Ovary (tissue), 9 donors: ENCODE measurements around the gene CFAP61. TPM values are rescaled to one million over a fixed set of nuclear protein-coding genes. Genes with fewer than 3 reads are reported as not detected.

ENCODE experiments used
- DNase-seq, 5 donors: peaks; one replicate each; pipeline ENCODE4 v3.0.0-alpha.2; 2019 to 2020
- H3K27ac ChIP-seq, 2 donors: fragments of 200-600 bp; one replicate each; pipeline versions ENCODE4 v1.5.1 to v1.8.0; 2019 to 2022
- H3K27me3 ChIP-seq: fragments of 200-600 bp; one replicate; pipeline ENCODE4 v1.8.0; 2022
- H3K36me3 ChIP-seq: fragments of 200-600 bp; sonication (generic); one replicate; pipeline ENCODE4 v1.5.1; 2019
- H3K4me1 ChIP-seq: one replicate; pipeline ENCODE4 v1.8.1; 2013; ENCODE audit warnings: mild to moderate bottlenecking, moderate library complexity; ENCODE audit not compliant: insufficient read depth
- H3K4me3 ChIP-seq: fragments of 200-600 bp; sonication (generic); one replicate; pipeline ENCODE4 v1.5.1; 2017
- H3K9me3 ChIP-seq, 2 donors: fragments of 200-600 bp in 1 of 2; sonication (generic) in 1 of 2; one replicate each; pipeline versions ENCODE4 v1.5.1 to v1.8.1; 2013 to 2019; ENCODE audit warnings: mild to moderate bottlenecking in 1 of 2, moderate library complexity in 1 of 2
- EP300 ChIP-seq: sonication (generic); formaldehyde crosslinking; IDR thresholded peaks from one replicate; pipeline ENCODE4 v1.6.1; 2017; ENCODE audit warnings: antibody characterized with exemption
- POLR2A ChIP-seq: fragments of 450-650 bp; IDR thresholded peaks from one replicate; pipeline ENCODE4 v1.6.1; 2017; ENCODE audit warnings: antibody characterized with exemption, mild to moderate bottlenecking, moderate library complexity
- WGBS, 3 donors: extraction: QIAGEN DNeasy Blood & Tissue Kit in 1 of 3; methylation state at CpG; one replicate each; pipeline versions ENCODE4 v1.1.5 to v1.1.7; 2013 to 2017; 5-methylcytosine and 5-hydroxymethylcytosine counted together
- intact Hi-C, 4 donors: fragments of 100-400 bp; cut with DNase I; formaldehyde crosslinking; loops; one replicate each; pipeline versions ENCODE4 v1.11.0 to v1.15.1; 2022 to 2023
- polyA plus RNA-seq, 2 donors: library from polyadenylated mRNA; stranded (reverse); fragments of 200-250 nt in 1 of 2; fragments of 350-450 nt in 1 of 2; fragmentation: Illumina TruSeq in 1 of 2; extraction: RNeasy Lipid Tissue Mini Kit (QIAGEN cat#74804) in 1 of 2; gene quantifications; one replicate each; pipeline ENCODE4 v1.2.3, GENCODE V29; 2013 to 2014
- total RNA-seq, 7 donors: library from RNA; depleted of rRNA in 2 of 7; stranded (reverse); fragments of >200 nt in 2 of 7; fragmentation: NEBNext Ultra II Directional in 3 of 7; extraction: Animal tissue kit (Norgen Biotek cat#: 25700) in 3 of 7; gene quantifications; one replicate each; pipeline versions ENCODE4 v1.1.0 to v1.2.4, GENCODE V29; 2016 to 2023
- TF ChIP-seq, protein P1 (sequence below), 3 donors: fragments of 450-650 bp in 2 of 3; fragments of 200-600 bp in 1 of 3; IDR thresholded peaks; one replicate each; pipeline versions ENCODE4 v1.5.1 to v1.8.0; 2016 to 2022; ENCODE audit warnings: antibody characterized with exemption in 3 of 3, mild to moderate bottlenecking in 1 of 3
- donor health status: DM: no; HTN: no; CAD: no; lungs with moderate emphysema.
- donor health status: DM: no; HTN: no; CAD: no.
- donor health status: Bipolar disorder and iron deficiency.
- donor health status: DM: yes; HTN: yes; CAD: no.
- donor health status: DM: no; HTN: no; CAD: no.
- donor health status: DM: yes; HTN: yes; CAD: no.

CFAP61 gene
- total and polyA plus RNA-seq, 9 donors: 0.12 to 13.1 (median 0.96) TPM; not detected in 1

DNA sequence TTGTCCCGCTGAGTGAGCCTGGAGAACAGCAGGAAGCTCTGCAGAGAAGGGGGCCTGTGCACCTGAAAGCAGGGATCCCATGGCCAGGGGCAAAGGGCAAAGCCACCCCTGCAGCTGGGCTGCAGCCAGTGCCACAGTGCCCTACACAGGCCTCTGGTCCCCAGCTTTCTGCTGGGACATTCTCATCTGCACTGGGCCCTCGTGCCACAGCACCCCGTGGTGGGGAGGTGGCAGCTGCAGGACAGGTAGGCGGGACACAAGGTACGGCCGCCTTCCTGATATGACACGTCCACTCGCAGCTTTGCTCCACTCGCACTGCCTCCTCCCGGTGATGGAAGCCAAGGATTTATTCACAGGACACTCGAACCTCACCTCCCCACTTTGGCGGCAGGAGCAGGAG, 342.8 kb downstream of the CFAP61 start:
- intact Hi-C loops: no loop called here
- Histone ChIP-seq H3K27me3 (no peaks in the 10 kb centered on the region), H3K4me3 (no peak overlapping the region), H3K27ac (no peak overlapping the region), H3K4me1 (no peaks in the 10 kb centered on the region), H3K36me3 (no peaks in the 10 kb centered on the region), H3K9me3 (no peaks in the 10 kb centered on the region)
- no peak for TF ChIP-seq EP300
- TF ChIP-seq POLR2A: no peak
- TF ChIP-seq, protein P1, sequence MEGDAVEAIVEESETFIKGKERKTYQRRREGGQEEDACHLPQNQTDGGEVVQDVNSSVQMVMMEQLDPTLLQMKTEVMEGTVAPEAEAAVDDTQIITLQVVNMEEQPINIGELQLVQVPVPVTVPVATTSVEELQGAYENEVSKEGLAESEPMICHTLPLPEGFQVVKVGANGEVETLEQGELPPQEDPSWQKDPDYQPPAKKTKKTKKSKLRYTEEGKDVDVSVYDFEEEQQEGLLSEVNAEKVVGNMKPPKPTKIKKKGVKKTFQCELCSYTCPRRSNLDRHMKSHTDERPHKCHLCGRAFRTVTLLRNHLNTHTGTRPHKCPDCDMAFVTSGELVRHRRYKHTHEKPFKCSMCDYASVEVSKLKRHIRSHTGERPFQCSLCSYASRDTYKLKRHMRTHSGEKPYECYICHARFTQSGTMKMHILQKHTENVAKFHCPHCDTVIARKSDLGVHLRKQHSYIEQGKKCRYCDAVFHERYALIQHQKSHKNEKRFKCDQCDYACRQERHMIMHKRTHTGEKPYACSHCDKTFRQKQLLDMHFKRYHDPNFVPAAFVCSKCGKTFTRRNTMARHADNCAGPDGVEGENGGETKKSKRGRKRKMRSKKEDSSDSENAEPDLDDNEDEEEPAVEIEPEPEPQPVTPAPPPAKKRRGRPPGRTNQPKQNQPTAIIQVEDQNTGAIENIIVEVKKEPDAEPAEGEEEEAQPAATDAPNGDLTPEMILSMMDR (IDR thresholded peaks at IDR 0.05): no peak
- DNase-seq: no peak
- WGBS, 3 donors: 95% methylated on average over 12 of the region's 12 CpGs

DNA sequence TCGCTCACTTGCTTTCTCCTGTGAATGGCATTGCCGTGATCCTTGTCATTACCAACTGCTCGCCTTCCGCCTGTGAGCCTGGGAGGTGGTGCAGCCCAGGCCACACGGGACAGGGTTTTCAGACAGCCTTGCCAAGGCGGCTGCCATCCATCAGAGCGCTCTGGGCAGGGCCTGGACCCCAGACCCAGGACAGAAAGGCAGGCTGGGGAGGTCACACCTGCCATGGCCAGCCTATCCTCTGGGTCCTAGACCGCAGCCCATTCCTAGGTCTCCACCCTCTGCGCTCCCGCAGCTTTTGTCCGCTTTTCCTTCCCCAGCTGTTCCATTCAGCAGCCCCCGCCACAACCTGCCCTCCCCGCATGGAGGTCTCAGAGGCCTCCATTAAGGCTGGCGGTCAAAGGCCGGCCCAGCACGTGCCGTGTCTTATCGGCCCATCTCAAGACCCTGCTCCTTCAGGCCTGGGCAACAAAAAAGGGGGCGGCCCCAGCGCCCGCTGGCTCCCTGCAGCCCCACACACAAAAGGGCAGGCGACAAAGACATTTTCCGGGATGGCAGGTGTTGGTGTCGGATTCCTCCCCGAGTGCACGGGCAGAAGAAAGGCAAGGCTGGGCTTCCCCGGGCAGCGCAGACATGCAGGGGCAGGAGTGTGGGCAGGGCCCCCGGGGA, 343.7 kb downstream of the CFAP61 start:
- intact Hi-C loops: no loop called here
- Histone ChIP-seq H3K4me3 (no peak overlapping the region), H3K36me3 (no peaks in the 10 kb centered on the region), H3K27ac (no peak overlapping the region), H3K9me3 (no peaks in the 10 kb centered on the region), H3K4me1 (no peaks in the 10 kb centered on the region), H3K27me3 (no peaks in the 10 kb centered on the region)
- DNase-seq: no peak
- WGBS, 3 donors: 90 to 93% (median 91%) methylated on average over 29 of the region's 29 CpGs
- TF ChIP-seq POLR2A (no peak), EP300 (no peak)
- TF ChIP-seq, protein P1 (IDR thresholded peaks at IDR 0.05): no peak

DNA sequence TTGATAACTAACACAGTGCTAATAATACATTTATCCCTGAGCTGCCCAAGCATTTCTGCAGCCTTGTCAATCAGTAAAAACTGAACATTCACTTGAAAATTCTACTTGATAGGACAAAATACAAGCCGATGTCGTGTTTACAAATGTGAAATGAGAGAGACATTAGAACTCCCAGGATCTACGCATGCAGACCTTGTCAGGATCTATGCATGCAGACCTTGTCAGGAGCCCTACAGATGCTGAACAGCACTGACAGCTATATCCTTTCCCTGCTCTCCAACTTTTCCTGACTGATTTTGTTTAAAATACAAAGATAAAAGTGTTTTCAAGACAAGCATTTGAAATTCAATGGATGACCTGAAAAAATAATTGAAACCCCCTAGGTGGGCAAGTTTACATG, 344.5 kb downstream of the CFAP61 start:
- 96 to 99% (median 96%) methylated on average over 3 of the region's 3 CpGs for WGBS, 3 donors
- no peak overlapping the region for H3K4me3 ChIP-seq

DNA sequence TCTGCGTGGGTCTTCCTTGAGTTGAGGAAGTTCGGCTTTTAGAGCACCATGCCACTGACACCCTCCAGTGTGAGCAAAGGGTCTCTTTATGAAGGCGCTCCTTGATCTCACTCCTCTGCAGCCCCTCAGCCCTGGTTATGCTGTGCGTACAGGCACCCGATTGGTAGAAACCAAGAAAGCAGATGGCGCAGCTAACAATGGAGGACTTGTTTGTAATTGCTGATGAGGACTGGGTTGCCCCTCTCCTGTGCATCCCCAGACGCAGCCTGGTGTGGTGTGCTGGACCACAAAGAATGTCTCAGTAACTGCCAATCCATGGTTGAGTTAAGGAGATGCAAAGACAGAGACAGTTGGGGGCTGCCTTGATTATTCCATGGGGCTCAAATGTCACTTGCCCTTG, 345.8 kb downstream of the CFAP61 start:
- intact Hi-C loops: no loop called here
- H3K4me1 ChIP-seq: no peaks in the 10 kb centered on the region
- 97 to 98% (median 97%) methylated on average over 7 of the region's 7 CpGs for WGBS, 3 donors
- H3K27me3 ChIP-seq: no peaks in the 10 kb centered on the region
- no peak overlapping the region for H3K27ac ChIP-seq
- no peak for TF ChIP-seq POLR2A
- TF ChIP-seq EP300: no peak
- TF ChIP-seq, protein P1 (IDR thresholded peaks at IDR 0.05): no peak
- H3K36me3 ChIP-seq: no peaks in the 10 kb centered on the region
- no peak overlapping the region for H3K4me3 ChIP-seq
- no peak for DNase-seq
- no peaks in the 10 kb centered on the region for H3K9me3 ChIP-seq

More for the DNA sequence above, 344.5 kb downstream of the CFAP61 start:
- intact Hi-C loops: no loop called here
- TF ChIP-seq, protein P1 (IDR thresholded peaks at IDR 0.05): no peak
- TF ChIP-seq POLR2A (no peak), EP300 (no peak)
- Histone ChIP-seq H3K27me3 (no peaks in the 10 kb centered on the region), H3K27ac (no peak overlapping the region), H3K4me1 (no peaks in the 10 kb centered on the region), H3K36me3 (no peaks in the 10 kb centered on the region), H3K9me3 (no peaks in the 10 kb centered on the region)
- DNase-seq: no peak
